ENCODE measurements around the gene FBP2.
"Not testable (repeated sequence)": the region's sequence is repeated elsewhere in the genome, so short reads cannot be mapped to it uniquely, and the experiment has no call there.

DNA sequence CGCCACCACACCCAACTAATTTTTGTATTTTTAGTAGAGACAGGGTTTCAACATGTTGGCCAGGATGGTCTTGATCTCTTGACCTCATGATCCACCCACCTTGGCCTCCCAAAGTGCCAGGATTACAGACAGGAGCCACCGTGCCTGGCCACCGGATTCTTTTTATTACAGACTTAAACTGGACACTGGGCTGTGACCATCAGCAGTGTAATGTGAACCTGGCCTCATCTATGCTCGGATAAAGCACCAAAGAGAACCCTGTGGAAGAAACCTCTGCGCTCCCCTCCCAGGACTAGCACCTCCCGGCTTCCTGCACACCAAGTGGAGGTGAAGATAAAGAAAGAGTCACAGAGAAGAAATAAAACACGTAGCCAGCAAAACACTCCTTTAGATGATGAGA is 941 bp downstream of the FBP2 start:
- TF ChIP-seq, protein P1, sequence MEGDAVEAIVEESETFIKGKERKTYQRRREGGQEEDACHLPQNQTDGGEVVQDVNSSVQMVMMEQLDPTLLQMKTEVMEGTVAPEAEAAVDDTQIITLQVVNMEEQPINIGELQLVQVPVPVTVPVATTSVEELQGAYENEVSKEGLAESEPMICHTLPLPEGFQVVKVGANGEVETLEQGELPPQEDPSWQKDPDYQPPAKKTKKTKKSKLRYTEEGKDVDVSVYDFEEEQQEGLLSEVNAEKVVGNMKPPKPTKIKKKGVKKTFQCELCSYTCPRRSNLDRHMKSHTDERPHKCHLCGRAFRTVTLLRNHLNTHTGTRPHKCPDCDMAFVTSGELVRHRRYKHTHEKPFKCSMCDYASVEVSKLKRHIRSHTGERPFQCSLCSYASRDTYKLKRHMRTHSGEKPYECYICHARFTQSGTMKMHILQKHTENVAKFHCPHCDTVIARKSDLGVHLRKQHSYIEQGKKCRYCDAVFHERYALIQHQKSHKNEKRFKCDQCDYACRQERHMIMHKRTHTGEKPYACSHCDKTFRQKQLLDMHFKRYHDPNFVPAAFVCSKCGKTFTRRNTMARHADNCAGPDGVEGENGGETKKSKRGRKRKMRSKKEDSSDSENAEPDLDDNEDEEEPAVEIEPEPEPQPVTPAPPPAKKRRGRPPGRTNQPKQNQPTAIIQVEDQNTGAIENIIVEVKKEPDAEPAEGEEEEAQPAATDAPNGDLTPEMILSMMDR (IDR thresholded peaks at IDR 0.05) = not testable (repeated sequence)
- TF ChIP-seq POLR2A (IDR thresholded peaks at IDR 0.05) = not testable (repeated sequence)

Data from adrenal gland (tissue), 5 donors.